GM18505 (cell line): Measurements from ENCODE around the gene CA4.

Source experiments
- ATAC-seq: cut with Tn5 transposase; IDR thresholded peaks from one replicate; pipeline ENCODE4 v1.9.1; 2021; ENCODE audit not compliant: unreplicated experiment
- POLR2A ChIP-seq: IDR thresholded peaks from 4 replicates; pipeline ENCODE4 v1.6.1; 2011; ENCODE audit warnings: borderline replicate concordance; ENCODE audit not compliant: insufficient read depth, insufficient read length; ENCODE audit errors: extremely low read depth

CA4 gene

GRCh38 chr17:60127068-60128064, 22.4 kb upstream of the CA4 start:
- no peak for TF ChIP-seq POLR2A
- no peak for ATAC-seq

- ATAC-seq = no peak
- no peak for TF ChIP-seq POLR2A
Measured at GRCh38 chr17:60128171-60128859, 21.5 kb upstream of the CA4 start.

- ATAC-seq = no peak
- no peak for TF ChIP-seq POLR2A
Measured at GRCh38 chr17:60129164-60129563, 20.6 kb upstream of the CA4 start.

- no peak for TF ChIP-seq POLR2A
- no peak for ATAC-seq
Measured at GRCh38 chr17:60130466-60130865, 19.3 kb upstream of the CA4 start.

GRCh38 chr17:60134396-60135150, 15.2 kb upstream of the CA4 start:
- TF ChIP-seq POLR2A = no peak
- no peak for ATAC-seq

- peak; percentile 38 for TF ChIP-seq POLR2A
- peak; percentile 68 for ATAC-seq
Measured at GRCh38 chr17:60135151-60135950, 14.4 kb upstream of the CA4 start.

GRCh38 chr17:60135951-60136666, 13.7 kb upstream of the CA4 start:
- ATAC-seq = no peak
- TF ChIP-seq POLR2A = no peak

GRCh38 chr17:60137731-60138130, 12.0 kb upstream of the CA4 start:
- no peak for TF ChIP-seq POLR2A
- ATAC-seq = no peak

- no peak for ATAC-seq
- no peak for TF ChIP-seq POLR2A
Measured at GRCh38 chr17:60138769-60139437, 10.9 kb upstream of the CA4 start.

GRCh38 chr17:60139438-60140285, 10.1 kb upstream of the CA4 start:
- no peak for TF ChIP-seq POLR2A
- ATAC-seq = no peak
